ENCODE measurements around the gene RPL27.

RPL27 gene

GRCh38 chr17:42997984-42998938 lies at the start of gene RPL27:
RPL27 (plus strand) TSS chr17:42998419; CDS start chr17:42998751, 332 bp downstream.
- H3K4me3 ChIP-seq: peak within 1 kb of the TSS; percentile 84
- peak; percentile 99 for DNase-seq (ENCODE audit: low spot score)
- peak; percentile 67 for TF ChIP-seq CTCF (IDR thresholded peaks at IDR 0.05)
- H3K27ac ChIP-seq: peak within 1 kb of the TSS; percentile 81 to 92

GRCh38 chr17:42950044-42950783 lies 48.0 kb upstream of the RPL27 start:
- no peak for DNase-seq (ENCODE audit: low spot score)
- TF ChIP-seq CTCF (IDR thresholded peaks at IDR 0.05): no peak
- Histone ChIP-seq H3K27ac (no peak overlapping the region), H3K4me3 (no peak overlapping the region)

- TF ChIP-seq CTCF (IDR thresholded peaks at IDR 0.05): no peak
- Histone ChIP-seq H3K4me3 (no peak overlapping the region), H3K27ac (no peak overlapping the region)
- no peak for DNase-seq (ENCODE audit: low spot score)
Measured at GRCh38 chr17:42953669-42954068, 44.5 kb upstream of the RPL27 start.

- peak within 1 kb of the TSS; percentile 84 to 86 for H3K27ac ChIP-seq
- DNase-seq (ENCODE audit: low spot score): peak; percentile 95
- TF ChIP-seq CTCF (IDR thresholded peaks at IDR 0.05): no peak
- H3K4me3 ChIP-seq: peak within 1 kb of the TSS; percentile 79
Measured at GRCh38 chr17:42964161-42964932, 33.9 kb upstream of the RPL27 start, which contains the start of gene AARSD1. AARSD1 (minus strand) TSS chr17:42964454; CDS start chr17:42964440, 14 bp downstream.

- Histone ChIP-seq H3K27ac (no peak overlapping the region), H3K4me3 (no peak overlapping the region)
- DNase-seq (ENCODE audit: low spot score): no peak
- no peak for TF ChIP-seq CTCF (IDR thresholded peaks at IDR 0.05)
Measured at GRCh38 chr17:42967925-42968324, 30.3 kb upstream of the RPL27 start.

GRCh38 chr17:42969001-42969581 lies 29.1 kb upstream of the RPL27 start:
- H3K27ac ChIP-seq: no peak overlapping the region
- H3K4me3 ChIP-seq: no peak overlapping the region
- TF ChIP-seq CTCF (IDR thresholded peaks at IDR 0.05): no peak
- DNase-seq (ENCODE audit: low spot score): no peak
